ENCODE data around the gene MSRB3. TPM values are rescaled to one million over a fixed set of nuclear protein-coding genes. Genes with fewer than 3 reads are reported as not detected.
"Not testable (repeated sequence)": the region's sequence is repeated elsewhere in the genome, so short reads cannot be mapped to it uniquely, and the experiment has no call there.

Gene MSRB3
- total RNA-seq, 2 donors from 2014 or later, result 146 to 151 TPM

GRCh38 chr12:65280306-65280705 is 1.8 kb downstream of the MSRB3 start:
- intact Hi-C loops (cut with DNase I), result no loop called here
- DNase-seq (no peak), ATAC-seq (no peak)

DNA sequence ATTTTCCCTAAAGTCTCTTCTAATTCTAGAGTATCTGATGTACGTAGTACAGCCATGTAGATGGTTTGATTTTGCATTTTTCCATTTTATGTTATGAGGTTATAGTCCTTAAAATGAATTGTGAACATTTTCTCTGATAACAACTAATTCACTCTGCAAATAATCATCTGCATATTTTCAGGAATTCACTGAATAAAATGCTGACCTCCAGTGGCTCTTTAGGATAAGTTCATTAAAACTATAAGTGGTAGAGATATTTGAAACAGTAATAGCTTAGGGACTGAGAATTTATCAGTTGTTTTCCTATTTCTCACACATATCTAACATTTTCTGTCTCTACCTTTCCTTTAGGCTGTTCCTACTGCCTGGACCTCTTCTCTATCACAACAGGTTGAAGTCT is 4.4 kb downstream of the MSRB3 start:
- intact Hi-C loops (cut with DNase I), result no loop called here
- DNase-seq, result no peak
- ATAC-seq, result no peak

- ATAC-seq; intact Hi-C loops (cut with DNase I); DNase-seq: not testable (repeated sequence)
Measured at GRCh38 chr12:65285532-65285931, 7.0 kb downstream of the MSRB3 start.

- DNase-seq, result no peak
- intact Hi-C loops (cut with DNase I), result no loop called here
- no peak for ATAC-seq
Measured at GRCh38 chr12:65287426-65287825, 8.9 kb downstream of the MSRB3 start.

GRCh38 chr12:65292241-65292640 is 13.8 kb downstream of the MSRB3 start:
- intact Hi-C loops (cut with DNase I), result no loop called here
- DNase-seq (no peak), ATAC-seq (no peak)

GRCh38 chr12:65293735-65294134 is 15.3 kb downstream of the MSRB3 start:
- ATAC-seq (no peak), DNase-seq (no peak)
- intact Hi-C loops (cut with DNase I), result no loop called here

DNA sequence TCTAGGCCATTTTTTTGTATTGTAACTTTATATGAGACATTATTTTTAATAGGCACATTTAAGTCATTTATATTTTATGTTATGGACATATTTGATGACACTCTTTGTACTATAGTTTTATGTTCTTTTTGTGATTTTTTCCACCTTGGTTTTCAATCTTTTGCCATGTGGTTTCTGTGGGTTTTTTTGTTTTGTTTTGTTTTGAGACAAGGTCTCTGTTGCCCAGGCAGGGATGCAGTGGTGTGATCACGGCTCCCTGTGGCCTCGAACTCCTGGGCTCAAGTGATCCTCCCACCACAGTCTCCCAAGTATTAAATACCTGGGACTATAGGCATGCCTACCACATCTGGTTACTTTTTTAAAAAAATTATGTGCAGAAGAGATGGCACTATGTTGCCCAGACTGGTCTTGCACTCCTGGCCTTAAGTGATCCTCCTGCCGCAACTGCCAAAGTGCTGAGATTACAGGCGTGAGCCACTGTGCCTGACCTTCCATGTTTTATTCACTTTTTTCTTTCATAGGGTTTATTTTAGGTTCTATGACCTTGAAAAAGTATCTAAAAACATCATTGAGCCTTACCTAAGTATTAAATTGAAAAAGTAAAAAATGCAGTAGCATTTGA is 16.3 kb downstream of the MSRB3 start:
- ATAC-seq (no peak), DNase-seq (no peak)
- intact Hi-C loops (cut with DNase I), result no loop called here

GRCh38 chr12:65296508-65297265 is 18.2 kb downstream of the MSRB3 start:
- ATAC-seq, result no peak
- no peak for DNase-seq
- intact Hi-C loops (cut with DNase I), result no loop called here

GRCh38 chr12:65300097-65300496 is 21.6 kb downstream of the MSRB3 start:
- DNase-seq (no peak), ATAC-seq (no peak)
- intact Hi-C loops (cut with DNase I), result no loop called here

DNA sequence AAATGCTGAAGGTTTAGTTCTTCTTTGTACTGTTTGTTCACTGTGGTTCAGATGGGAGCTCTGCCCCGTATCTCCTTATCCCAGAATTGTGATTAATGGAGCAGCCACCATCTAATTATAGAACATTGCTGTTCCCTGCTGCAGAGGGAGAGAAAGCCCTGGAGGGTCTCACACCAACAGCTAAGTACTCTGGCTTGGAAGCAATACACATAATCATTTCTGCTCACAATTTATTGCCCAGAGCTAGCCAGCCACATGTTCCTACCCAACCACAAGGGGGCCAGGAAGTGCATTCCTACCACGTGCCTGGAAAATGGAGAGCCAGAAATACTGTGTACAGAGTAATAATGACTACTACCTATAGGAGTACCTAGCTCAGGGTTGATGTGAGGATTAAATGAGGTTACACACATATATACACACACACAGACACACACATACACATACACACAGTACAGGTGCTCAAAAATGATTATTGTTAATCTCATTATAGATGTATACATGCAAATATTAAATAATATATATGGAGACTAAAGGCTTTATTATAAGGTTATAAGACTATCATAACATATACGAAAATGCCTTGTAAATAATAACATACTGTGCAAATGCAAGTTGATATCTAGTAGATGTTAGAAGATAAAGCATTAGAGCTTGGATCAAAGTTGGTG is 22.3 kb downstream of the MSRB3 start:
- intact Hi-C loops (cut with DNase I), result no loop called here
- ATAC-seq, result peak; percentile 79
- no peak for DNase-seq

DNA sequence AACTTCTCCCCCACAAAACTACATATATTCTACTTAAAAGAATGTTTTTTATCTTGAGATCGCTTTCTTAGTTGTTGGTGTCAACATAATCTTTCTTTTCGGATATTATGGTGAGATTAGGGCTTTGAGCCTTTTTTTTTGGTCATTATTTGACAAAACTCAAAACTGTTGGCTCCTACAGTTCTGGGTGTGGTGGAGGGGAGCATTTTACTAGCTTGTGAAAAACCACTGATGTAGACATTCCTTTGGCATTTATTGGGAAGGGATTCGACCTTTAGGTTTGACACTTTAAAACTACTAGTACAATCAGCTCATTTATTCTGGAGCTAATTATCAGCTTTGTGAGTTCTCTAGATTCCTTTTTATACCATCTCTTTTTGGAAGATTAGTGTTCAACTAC is 24.4 kb downstream of the MSRB3 start:
- no peak for ATAC-seq
- intact Hi-C loops (cut with DNase I), result no loop called here
- DNase-seq, result no peak

DNA sequence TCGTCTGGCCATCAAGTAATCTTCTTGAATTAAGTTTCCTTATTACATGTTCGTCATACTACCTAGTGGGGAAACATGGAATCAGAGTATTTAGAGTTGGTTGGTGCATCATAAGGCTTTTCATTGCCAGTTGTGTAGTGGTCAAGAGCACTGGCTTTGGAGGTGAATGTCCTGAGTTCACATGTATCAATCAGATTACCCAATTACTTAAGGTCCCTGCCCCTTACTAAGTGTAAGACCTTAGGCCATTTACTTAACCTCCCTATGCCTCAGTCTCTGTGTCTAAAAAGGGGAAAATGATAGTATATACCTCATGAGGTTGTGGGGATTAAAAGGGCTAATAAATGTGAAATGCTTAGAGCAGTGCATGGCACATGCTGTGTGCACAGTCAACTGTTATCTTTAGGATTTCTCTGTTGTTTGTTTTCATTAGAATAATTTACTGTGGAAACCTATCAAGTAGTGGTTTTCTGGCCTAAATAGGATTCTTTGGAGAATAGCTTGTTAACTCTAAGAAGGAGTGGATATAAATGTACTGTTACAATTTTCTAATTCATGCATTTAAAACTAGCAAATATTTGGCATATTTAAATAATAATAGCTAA is 27.0 kb downstream of the MSRB3 start:
- ATAC-seq, result no peak
- intact Hi-C loops (cut with DNase I), result no loop called here
- no peak for DNase-seq

DNA sequence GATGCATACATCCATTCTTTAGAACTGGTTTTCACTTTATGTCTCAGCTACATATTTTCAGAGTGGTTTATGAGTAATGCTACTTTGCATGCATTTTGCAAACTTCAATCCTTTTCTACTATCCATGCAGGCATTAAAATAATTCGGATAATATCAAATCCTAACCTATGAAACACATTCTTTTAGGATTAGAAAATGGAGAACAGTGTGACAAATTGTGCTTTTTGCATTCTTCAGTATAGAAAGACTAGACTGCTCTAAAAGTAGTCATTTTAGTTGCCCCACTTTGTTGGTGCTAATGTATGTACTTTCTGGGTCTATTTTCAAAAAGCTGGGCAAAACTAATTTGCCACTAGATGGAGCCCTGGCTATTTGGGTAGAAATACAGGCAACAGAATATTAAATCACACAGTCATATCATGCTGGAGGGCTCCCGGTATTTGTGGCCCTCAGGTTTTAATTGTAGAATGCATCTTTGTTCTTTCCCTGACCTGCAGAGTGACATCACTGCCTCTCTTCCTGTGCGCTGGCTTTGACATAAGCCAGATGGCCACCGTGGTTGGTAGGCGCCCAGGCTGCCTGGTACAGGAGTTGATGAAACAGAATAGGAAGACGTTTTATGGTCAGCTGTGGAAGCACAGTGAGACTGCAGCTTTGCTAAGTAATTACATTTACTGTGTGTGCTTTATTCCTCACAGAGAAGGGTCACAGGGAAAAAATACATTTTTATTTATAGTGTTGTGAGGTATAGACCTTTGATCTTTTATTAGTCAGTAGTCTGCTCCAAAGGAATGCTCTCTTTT is 28.1 kb downstream of the MSRB3 start:
- DNase-seq (peak; percentile 55), ATAC-seq (peak; percentile 82 to 84)
- intact Hi-C loops (cut with DNase I), result no loop called here

DNA sequence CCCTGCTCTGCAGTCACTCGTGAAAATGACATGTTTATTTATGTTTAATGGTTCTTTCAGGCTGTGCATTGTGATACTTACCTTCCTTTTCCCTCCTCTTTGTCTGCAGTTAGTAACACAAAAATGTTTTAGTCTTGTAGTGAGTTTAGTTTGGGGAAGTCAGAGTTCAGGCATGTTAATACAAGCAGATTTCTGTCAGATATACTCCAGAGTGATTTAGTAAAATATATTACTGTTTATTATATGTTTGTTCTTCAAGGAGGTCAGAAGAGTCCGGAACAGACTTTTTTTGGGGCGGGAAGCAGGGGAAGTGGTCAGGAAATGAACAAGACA is 28.7 kb downstream of the MSRB3 start:
- ATAC-seq, result no peak
- DNase-seq, result no peak
- intact Hi-C loops (cut with DNase I), result no loop called here

GRCh38 chr12:65308006-65308405 is 29.5 kb downstream of the MSRB3 start:
- intact Hi-C loops (cut with DNase I), result no loop called here
- no peak for ATAC-seq
- no peak for DNase-seq

DNA sequence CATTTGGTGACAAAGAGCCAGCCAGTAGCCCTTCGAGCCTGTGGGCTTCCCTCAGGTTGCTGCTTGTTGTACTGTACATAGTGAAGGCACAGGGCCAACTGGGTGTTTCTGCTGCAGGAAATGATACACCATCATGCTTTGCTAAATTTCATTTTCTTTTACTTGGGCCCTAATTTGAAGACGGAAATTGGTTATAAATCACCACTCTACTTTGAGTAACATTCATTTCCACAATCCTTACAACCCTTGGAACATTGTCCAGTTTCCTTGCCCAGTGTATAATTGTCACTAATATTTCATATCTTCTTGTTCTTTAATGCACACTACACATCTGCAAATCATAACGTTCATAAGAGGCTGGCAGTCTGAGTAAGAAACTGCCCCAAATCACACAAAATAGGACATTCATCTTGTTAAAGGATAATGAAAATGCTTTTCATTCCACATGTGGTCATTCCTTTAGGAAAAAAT is 30.2 kb downstream of the MSRB3 start:
- ATAC-seq (no peak), DNase-seq (no peak)

DNA sequence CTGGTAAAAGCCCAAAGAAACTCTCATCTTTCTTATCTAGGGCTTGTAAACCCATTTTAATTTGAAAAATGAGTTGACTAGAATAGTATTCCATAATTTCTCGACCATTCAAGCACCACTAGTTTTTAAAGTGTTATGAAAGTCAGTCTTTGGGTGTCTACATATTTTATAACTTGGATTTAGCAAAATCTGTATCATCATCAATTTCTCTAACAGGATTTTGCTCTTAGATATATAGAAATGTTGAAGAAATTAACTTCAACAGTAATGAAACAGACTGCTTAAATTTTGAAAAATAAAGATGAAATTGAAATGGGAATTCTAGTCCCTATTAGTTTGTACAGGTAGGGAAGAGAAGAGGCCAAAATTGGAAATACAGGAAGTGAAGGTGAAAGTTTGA is 32.8 kb downstream of the MSRB3 start:
- DNase-seq (no peak), ATAC-seq (no peak)
- intact Hi-C loops (cut with DNase I), result no loop called here

More for the DNA sequence above, 30.2 kb downstream of the MSRB3 start:
- intact Hi-C loops (cut with DNase I), result no loop called here

DNA sequence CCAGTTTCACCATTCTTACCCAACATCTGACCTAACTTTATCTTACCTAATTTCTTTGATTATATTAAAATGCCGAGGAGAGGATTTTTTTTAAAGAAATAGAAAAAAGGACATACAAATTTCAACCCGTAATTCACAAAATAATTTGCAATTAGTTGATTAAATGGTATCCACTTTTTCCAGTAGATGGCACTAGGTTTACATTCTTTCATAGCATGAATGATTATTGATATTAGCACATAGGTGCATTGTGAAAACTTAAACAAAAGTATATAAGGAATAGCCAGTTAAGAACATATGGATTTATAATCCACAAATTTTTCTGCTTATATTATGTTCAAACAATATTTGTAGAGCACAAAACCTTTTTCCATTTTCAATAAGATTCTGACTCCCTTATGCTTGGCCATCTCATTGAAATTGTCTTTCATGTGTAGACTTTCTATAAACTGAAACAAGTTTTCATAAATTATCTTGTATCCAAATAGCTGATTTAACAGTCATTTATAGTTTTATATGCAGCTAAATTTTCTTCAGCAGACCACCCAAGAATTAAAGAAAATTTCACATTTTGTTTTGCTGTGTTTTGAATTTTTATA is 35.3 kb downstream of the MSRB3 start:
- intact Hi-C loops (cut with DNase I), result no loop called here

DNA sequence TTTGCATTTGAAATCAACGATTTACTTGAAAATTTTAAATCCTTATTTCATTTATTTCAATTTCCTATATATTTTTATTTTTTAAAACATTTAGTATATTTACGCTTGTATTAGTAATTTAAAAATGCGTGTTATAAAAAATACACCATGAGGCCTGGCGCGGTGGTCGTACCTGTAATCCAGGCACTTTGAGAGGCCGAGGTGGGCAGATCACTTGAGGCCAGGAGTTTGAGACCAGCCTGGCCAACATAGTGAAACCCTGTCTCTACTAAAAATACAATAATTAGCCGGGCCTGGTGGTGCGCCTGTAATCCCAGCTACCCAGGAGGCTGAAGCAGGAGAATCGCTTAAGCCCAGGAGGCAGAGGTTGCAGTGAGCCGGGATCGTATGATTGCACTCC is 36.8 kb downstream of the MSRB3 start:
- DNase-seq; ATAC-seq; intact Hi-C loops (cut with DNase I): not testable (repeated sequence)

More for the DNA sequence above, 35.3 kb downstream of the MSRB3 start:
- no peak for DNase-seq
- no peak for ATAC-seq

Data from left cardiac atrium (tissue), 4 donors.